HG03469 (cell line): Measurements from ENCODE around the gene CHRNG.
"Not testable (repeated sequence)": the region's sequence is repeated elsewhere in the genome, so short reads cannot be mapped to it uniquely, and the experiment has no call there.

ENCODE experiments used
- ATAC-seq: cut with Tn5 transposase; IDR thresholded peaks from one replicate; pipeline ENCODE4 v1.9.1; 2021; ENCODE audit warnings: mild to moderate bottlenecking, moderate library complexity, moderate number of reproducible peaks; ENCODE audit not compliant: unreplicated experiment

Gene CHRNG

DNA sequence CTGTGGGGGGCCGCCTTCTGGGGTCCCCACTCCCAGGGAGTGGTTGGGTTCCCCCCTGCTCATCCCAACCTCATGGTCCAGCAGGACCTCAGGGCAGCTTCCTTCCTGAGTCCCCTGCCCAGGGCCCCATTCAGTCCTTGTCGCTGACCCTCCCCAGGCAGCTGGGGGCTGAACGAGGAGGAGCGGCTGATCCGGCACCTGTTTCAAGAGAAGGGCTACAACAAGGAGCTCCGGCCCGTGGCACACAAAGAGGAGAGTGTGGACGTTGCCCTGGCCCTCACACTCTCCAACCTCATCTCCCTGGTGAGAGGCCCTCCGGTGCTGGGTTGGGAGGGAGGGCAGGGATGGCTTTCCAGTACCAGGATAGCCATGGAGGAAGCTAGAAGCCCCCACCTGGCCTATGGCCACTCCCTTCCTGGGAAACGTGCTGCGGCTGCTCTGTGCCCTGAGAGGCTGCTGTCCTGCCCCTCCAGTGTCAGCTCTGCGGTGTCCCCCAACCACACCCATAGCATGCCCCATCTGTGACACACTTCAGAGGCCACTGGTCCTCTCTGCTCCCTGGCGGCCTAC is 13.0 kb upstream of the CHRNG start:
- ATAC-seq, result no peak

DNA sequence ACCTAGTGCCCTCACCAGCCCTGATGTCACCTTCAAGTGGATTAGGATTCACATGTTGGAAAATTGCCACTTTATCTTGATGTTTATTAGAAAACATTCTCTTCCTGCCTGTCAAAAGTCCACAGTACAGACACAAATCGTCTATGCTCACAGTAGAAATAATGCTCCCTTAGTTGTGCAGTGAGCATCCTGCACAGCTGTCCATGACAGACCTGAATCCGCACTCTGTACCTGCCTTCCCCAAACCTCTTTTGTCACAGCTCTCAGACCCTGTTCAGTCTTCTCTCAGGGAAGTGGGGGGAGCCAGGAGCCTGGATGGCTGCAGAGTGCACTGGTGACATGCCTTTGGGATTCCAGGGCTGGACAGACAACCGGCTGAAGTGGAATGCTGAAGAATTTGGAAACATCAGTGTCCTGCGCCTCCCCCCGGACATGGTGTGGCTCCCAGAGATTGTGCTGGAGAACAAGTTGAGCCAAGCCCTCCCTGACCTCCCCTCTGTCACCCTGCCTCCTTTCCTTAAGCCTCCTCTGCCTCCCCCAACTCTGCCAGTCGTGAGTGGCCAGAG is 11.5 kb upstream of the CHRNG start:
- no peak for ATAC-seq

DNA sequence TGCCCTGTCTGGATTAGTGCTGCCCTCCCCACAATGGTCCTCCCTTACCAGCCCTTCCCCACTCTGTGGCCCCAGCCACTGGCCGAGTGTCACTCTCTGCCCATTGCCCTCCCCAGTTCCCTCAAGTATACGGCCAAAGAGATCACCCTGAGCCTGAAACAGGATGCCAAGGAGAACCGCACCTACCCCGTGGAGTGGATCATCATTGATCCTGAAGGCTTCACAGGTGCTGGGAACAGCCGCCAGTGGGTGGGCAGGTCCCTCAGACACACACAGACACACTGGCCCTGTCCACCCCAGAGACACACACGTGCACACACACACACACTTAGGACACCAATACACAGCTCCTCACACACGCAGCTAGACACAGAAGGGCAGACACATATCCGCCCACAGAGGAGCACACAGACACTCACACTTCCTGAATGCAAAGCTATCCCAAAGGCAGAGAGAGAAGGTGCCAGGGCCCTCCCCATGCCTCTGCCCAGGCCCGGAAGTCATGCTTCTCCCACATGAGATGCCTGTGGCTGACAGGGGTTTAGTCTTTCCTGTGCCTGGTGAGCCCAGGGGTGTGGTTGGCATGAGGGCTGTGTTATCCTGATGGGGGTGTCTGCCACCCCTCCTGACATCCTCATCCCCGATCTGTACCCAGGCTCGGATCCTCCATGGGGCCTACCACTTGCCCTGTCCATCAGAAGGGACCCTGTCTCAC is 10.6 kb upstream of the CHRNG start:
- ATAC-seq, result no peak

DNA sequence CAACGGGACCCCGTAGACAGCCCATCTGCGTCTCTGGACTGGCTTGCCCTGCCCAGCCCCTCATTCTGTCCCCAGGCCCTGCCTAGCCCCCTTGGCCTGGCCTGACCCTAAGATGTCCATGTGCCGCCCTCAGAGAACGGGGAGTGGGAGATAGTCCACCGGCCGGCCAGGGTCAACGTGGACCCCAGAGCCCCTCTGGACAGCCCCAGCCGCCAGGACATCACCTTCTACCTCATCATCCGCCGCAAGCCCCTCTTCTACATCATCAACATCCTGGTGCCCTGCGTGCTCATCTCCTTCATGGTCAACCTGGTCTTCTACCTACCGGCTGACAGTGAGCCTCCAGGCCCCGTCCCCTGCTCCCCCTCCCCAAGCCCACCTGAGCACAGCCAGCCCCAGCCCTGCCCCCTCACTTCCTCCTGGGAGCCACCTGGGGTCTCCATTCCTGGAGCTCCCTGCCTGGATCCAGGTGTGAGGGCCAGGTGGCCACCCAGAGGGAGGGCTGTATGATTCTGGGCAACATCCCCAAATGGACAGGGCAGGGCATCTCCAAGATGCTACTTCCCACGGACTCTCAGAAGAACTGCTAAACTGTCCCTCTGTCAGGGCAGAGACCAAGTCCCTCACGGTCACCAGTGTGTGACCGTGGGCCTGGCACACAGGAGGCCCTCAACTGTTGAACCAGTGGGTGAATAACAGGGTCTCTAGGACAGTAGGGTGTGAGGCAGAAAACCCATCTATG is 9.5 kb upstream of the CHRNG start:
- ATAC-seq, result no peak

DNA sequence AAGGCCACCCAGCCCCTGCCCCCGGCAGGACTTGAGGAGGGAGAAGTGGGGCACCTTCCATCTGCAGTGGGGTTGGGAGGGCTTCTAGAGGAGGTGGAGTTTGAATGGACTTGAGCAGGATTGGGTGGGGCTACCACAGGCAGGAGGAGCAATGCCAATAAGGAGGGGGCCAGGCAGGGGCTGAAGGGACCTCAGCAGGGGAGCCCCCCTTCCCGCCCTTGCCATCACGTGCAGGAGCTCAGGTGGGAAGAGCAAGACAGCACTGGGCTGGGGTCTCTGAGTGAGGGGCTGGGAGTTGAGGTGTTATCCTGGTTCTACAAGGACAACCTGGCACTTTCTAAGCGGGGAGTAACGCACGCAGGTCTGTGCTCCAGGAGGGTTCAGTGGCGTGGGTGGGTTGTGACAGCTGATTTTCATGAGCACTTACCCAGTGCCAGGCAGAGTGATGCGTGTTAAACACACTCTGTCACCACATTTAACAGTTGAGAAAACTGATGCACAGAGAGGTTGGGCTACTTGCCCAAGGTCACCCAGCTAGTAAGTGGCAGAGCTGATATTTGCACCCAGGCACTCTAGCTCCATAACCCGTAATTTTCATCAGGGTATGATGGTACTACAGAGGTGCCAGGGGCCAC is 8.7 kb upstream of the CHRNG start:
- ATAC-seq, result no peak

DNA sequence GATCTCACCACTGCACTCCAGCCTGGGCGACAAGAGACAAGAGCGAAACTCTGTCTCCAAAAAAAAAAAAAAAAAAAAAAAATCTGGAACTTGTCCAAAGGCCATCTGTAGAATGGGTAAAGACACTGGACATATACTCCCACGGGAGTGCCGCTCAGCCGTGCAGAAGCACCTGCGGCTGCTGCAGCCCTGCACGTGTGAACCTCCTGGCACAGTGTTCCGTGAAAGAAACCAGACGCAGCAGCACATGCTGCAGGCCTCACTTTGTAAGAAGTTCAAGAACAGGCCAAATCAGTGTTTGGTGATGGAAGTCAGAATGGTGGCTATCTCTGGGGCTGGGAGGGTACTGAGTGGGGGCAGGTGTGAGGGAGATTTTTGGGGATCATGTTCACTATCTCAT is 7.1 kb upstream of the CHRNG start:
- ATAC-seq, result no peak

DNA sequence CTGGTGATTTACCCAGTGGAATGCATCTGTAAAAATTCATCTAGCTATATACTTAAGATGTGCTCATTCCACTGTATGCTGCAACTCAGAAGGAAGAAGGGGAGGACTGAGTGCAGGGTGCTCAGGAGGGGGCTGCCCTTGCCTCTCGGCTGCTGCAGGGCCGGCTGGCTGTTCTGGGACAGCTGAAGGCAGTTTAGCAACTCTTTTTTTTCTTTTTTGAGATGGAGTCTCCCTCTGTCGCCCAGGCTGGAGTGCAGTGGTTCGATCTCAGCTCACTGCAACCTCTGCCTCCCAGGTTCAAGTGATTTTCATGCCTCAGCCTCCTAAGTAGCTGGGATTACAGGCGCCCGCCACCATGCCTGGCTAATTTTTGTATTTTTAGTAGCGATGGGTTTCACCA is 6.7 kb upstream of the CHRNG start:
- ATAC-seq, result not testable (repeated sequence)

DNA sequence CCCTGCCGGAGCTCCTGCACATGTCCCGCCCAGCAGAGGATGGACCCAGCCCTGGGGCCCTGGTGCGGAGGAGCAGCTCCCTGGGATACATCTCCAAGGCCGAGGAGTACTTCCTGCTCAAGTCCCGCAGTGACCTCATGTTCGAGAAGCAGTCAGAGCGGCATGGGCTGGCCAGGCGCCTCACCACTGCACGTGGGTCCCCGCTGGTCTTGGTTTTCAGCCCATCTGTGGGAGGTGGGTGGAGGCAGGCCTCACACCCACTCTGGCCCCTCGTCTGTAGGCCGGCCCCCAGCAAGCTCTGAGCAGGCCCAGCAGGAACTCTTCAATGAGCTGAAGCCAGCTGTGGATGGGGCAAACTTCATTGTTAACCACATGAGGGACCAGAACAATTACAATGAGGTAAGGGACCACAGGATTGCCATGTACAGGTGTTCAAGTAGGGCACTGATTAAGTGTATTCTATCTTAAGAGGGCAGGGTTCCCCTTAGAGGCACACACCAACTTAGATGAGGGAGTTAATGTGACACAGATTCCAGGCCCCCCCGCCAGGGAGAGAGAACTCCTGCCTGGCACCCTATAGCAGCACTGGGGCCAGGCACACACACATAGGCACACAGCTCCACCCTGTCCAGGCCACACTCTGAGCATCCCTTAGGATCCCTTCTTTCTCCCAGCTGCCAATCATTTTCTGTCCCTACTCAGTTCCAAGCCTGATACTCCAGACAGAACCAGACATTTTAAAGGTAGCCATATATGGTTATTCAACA is 5.4 kb upstream of the CHRNG start:
- ATAC-seq, result no peak

DNA sequence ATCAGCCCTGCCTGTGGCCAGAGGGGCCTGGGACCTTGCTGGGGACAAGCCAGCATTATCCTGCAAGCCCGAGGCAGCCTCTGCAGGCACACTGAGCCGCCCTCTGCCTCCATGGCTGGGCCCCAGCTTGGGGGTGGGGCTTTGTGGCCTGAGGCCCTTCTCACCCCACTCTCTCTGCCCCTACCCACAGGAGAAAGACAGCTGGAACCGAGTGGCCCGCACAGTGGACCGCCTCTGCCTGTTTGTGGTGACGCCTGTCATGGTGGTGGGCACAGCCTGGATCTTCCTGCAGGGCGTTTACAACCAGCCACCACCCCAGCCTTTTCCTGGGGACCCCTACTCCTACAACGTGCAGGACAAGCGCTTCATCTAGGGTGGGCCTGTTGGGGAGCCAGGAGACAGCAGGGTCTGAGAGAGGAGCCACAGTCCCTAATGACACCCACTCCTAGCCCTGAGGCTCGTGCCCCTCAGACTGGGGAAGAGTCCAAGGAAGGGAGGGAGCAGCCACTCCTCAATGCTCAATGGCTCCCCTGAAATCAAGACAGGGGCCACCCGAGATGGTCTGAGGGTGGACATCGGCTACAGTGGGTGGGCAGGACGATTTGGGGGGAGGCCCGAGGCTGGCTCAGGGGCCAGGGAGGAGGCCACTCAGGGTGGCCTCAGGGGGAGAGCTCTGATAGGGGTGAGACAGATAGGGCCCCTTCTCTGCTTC is 4.4 kb upstream of the CHRNG start:
- no peak for ATAC-seq

DNA sequence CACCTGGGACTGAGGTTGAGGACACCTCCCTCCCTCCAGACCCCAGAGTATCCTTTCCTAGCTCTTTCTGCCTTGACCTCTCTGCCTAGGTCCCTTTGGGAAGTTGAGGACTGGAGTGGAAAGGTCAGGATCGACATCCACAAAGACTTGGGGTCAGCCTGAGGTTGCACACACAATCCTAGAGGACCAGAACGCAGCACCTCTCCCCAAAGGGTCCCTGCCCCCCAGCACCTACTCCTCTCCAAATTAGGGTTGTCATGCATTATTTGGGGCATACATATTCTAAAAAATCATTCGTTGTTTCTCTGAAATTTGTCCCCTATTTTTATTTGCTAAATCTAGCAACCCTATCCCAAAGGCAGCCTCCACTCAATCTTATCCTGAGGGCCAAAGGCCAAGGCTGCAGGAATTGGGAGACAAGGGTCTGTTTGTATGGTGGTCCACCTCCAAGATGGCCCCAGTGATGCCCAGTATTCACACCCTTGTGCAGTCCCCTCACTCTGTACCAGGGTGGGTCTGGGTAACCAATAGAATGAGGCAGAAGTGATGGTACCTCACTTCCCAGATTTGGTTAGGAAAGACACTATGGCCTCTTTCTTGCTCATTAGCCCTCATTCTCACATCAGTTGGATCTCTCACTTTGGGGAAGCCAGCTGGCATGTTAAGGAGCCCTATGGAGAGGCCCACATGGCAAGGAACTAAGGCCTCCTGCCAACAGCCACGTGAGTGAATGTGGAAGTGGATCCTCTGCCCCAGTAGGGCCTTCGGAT is 3.5 kb upstream of the CHRNG start:
- ATAC-seq, result no peak

DNA sequence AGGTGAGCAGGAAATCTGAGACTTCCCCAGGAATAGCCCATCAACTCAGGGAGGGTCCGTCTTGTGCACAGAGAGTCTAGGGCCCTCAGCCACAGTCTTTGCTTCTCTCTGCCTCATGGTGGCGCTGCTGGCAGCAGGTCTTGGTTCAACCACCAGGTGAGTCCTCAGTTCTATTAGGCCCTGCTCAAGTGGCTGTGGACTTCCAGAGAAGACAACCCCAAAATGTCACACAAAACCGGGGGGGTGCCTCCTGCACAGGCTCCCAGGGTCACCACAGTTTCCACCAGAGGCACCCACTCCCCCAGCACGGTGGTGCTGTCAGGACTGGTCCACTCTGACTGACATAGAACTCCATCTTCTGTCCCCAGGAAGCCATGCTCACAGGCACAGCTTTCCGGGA is 2.4 kb upstream of the CHRNG start:
- no peak for ATAC-seq

DNA sequence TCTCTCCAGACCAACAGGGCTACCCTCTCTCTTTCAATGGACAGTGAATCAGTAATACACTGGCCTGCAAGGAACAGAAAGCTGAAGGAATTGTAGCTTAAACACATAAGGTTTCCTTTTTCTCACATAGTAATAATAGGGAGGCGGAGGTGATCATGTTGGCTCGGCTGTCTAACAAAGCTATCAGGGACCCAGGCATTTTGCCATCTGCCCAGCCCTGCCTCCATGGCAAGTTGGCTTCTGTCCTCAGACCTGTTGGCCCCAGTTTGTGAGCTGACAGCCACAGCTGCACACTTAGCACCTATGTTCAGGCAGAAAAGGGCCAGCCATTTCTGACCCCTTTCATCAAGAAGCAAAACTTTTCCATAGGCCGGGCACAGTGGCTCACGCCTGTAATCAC is 2.0 kb upstream of the CHRNG start:
- ATAC-seq, result no peak

DNA sequence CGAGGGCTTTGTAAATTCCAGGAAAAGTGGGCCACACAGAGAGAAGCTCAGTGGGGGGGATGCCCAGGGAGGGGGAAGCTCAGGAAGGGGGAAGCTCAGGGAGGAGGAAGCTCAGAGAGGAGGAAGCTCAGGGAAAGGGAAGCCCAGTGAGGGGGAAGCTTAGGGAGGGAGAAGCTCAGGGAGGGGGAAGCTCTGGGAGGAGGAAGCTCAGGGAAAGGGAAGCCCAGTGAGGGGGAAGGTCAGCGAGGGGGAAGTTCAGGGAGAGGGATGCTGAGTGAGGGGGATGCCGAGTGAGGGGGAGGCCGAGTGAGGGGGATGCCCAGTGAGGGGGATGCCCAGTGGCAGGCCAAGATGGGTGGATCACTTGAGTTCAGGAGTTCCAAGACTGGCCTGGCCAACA is 821 bp upstream of the CHRNG start:
- ATAC-seq, result no peak

DNA sequence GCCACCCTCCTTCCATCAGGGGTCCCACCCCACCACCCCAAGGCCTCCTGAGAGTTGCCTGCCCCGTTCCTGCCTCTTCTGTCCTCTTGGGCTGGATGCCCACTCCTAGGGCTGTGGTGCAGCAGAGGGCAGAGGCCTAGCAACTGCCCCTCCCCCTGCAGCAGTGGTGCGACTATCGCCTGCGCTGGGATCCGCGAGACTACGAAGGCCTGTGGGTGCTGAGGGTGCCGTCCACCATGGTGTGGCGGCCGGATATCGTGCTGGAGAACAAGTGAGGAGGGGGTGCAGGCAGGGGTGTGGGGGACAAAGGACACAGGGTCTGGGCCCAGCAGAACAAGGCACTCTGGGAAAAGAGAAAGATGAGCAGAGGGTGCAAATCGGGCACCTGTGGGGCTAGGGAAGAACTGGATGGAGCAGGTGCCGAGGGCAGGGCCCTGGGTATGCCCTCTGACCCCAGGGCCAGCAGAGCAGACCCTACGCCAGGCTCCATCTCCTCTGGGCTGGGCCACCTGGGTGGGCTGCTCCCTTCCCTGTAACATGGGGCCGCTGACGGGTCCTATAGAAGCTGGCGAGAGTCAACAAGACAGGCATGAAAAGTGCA is 1.0 kb downstream of the CHRNG start:
- ATAC-seq, result no peak

DNA sequence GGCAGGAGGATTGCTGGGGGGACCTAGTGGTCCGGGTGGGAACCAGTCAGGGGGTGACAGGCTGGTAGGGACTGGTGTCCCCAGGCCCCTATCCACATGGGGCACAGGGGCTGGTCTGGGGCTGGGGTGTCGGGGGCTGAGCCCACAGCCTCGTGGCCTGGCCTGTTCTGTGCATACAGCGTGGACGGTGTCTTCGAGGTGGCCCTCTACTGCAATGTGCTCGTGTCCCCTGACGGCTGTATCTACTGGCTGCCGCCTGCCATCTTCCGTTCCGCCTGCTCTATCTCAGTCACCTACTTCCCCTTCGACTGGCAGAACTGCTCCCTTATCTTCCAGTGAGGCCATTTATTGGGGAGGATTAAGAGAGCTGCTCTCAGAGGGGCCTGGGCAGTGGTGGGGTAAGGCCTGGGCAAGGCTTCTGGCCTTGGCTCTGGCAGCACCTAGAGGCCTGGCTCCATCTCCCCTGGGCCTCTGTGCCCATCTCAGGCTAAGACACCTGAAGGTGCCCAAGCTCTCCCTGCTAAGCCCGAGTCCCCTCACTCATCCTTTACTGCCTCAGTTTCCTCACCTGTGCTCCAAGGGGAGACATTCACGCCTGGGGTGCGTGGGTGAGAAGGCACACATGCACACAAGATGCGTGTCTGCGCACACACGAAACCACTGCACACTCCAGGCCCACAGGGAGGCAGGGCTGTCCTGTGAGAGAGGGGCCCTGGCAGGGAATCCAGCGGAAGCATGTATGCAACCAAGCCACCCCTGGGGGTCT is 1.9 kb downstream of the CHRNG start:
- ATAC-seq, result no peak

DNA sequence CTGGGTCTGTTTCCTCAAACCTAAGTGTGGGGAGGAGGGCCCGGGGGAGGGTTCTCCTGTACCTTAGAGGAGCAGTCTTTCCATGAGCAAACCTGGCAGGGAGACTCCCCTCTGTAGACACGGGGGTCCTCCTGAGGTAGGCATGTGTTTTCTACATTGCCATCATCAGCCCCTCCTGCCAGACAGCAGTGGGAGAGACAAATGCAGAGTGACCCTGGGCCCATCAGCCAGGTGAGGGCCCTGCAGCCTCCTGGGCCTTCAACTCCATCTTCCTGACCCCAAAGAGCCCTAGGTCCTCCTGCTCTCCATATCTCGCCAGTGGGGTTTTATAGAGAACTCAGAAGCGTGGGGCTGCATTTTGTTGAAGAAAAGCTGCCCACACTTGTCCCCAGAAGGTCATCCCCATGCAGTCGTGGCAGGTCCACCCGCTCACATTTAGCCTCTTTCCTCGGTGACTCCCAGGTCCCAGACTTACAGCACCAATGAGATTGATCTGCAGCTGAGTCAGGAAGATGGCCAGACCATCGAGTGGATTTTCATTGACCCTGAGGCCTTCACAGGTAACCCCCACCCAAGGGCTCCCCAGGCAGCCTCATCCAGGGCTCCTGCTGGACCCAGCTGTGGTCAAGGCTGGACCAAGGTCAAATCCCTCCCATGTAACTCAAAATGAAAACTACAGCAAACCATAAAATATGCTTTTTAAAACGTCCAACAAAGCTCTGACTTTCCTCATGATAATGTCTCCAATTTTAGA is 2.6 kb downstream of the CHRNG start:
- no peak for ATAC-seq

DNA sequence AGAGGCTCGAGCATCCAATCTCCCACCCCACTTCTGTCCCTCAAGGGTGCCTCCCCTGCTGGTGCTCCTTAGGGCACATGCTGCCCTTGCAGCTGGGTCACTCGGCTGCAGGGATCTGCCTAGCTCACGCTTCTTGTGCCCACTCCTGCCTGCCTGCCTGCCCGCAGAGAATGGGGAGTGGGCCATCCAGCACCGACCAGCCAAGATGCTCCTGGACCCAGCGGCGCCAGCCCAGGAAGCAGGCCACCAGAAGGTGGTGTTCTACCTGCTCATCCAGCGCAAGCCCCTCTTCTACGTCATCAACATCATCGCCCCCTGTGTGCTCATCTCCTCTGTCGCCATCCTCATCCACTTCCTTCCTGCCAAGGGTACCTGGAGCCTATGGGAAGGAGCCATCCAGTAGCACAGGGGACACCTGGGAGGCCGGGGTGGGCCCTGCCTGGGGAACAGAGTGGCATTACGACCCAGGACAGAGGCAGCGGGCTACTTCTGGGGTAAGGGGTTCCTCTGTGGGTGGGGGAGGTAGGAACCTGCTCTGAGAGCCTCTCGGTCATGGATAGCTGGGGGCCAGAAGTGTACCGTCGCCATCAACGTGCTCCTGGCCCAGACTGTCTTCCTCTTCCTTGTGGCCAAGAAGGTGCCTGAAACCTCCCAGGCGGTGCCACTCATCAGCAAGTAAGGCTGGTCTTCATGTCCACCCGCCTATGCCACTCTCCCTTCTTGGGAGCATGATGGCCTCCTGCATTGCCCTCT is 3.4 kb downstream of the CHRNG start:
- ATAC-seq, result no peak
